Frontal cortex (tissue), 4 donors: Measurements from ENCODE around the gene NHERF1. TPM values are rescaled to one million over a fixed set of nuclear protein-coding genes. Genes with fewer than 3 reads are reported as not detected.

Experiments
- DNase-seq, 2 donors: peaks; one replicate each; pipeline ENCODE4 v3.0.0; 2012; ENCODE audit warnings: low spot score in 2 of 2
- FAIRE-seq: peaks from 2 replicates; lab custom pipeline; 2012; peaks lifted over from hg19 to GRCh38; lab: Jason Lieb, UNC
- total RNA-seq: library from RNA; depleted of rRNA; stranded (reverse); fragments of >200 nt; gene quantifications from one replicate; pipeline ENCODE4 v1.2.3, GENCODE V29; 2014
- donor health status: control.
- donor health status: control.
- donor health status: control.

NHERF1 gene
- total RNA-seq, 1 donor from 2014 or later, result 4.1 TPM

- DNase-seq, result no peak
- FAIRE-seq, result no peak
Observed at GRCh38 chr17:74778960-74779359, 30.5 kb downstream of the NHERF1 start.

- DNase-seq (no peak), FAIRE-seq (no peak)
Observed at GRCh38 chr17:74779501-74779900, 31.1 kb downstream of the NHERF1 start.

- DNase-seq (no peak), FAIRE-seq (no peak)
Observed at GRCh38 chr17:74779948-74780400, 31.5 kb downstream of the NHERF1 start.

GRCh38 chr17:74780443-74781238 is 32.2 kb downstream of the NHERF1 start:
- DNase-seq (no peak), FAIRE-seq (no peak)

GRCh38 chr17:74782571-74782970 is 34.1 kb downstream of the NHERF1 start:
- DNase-seq (no peak), FAIRE-seq (no peak)

DNA sequence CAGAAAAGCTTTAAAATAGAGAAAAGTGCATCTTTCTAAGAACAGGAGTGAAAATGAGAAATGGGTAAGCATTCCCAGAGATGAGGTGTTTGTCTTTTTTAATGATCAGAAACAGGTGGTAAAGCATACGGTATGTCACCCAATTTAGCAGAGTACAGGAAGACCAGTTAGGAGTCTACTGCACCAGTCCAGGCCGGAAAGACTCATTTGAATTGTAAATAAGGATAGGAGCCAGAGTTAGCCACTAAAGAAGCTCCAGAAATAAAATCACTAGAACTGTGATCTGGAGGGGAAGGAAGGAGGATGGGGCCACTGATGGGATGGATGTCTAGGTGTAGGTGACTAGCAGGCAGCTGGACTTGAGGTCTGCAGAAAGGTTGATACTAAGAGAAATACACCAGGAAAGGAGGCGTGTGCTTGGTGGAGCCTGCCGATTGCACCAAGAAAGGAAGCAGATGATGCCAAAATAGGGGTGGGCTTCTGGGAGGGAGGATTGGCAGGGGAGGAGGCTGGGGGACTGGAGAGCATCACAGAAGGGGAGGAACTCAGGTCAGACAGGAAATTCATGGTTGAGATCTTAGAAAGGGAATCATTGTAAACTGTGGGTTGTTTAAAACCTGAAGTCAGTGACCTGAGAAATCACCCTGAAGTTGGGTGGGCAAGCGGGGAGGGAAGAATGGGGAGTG is 35.8 kb downstream of the NHERF1 start:
- DNase-seq, result no peak
- no peak for FAIRE-seq

- FAIRE-seq, result no peak
- DNase-seq, result no peak
Observed at GRCh38 chr17:74785096-74785980, 36.9 kb downstream of the NHERF1 start.

DNA sequence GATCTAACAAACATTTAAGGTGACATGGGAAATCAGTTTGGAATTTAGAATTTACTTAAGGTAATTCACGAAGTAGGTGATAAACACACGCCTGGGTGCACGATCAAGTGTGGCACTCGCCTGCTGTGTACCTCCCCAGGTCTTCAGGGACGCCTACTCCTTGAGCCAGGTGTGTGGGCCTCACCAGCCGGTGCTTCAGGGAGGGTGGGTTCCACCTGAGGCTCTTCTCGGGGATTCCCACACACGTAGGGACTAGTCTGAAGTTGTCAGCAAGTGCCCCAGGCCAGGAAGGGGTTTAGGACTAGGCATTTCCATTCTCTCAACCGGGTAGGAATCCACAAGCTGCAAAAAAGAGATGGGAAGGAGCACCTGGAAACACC is 37.5 kb downstream of the NHERF1 start:
- FAIRE-seq (no peak), DNase-seq (no peak)

DNA sequence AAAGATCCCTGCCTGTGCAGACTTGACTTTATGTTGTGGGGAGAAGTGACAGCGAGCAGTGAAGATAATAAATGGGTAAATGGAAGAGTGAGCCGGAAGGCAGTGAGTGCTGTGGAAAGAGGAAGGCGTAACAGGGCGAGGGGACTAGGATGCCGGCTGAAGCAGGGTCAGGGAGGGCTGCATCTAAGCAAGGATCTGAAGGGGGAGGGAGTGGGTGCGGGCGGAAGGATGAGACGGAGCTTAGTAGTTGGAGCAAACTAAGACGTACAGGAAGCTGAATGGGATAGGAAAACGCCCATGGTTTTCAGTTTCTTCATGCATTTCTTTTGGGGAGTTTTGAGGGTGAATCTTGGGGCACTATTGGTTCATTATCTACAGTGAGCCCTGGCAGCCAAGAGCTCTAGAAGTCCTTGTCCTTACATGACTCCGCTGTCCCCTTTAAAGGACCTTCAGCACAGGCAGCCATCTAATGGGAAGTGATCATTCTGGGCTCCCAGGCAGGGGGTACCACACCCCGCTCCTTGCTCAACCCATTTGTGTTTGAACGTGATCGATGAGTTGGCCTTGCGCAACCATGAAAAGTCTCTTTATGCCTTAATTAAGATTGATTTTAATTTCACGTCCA is 38.1 kb downstream of the NHERF1 start:
- DNase-seq, result no peak

DNA sequence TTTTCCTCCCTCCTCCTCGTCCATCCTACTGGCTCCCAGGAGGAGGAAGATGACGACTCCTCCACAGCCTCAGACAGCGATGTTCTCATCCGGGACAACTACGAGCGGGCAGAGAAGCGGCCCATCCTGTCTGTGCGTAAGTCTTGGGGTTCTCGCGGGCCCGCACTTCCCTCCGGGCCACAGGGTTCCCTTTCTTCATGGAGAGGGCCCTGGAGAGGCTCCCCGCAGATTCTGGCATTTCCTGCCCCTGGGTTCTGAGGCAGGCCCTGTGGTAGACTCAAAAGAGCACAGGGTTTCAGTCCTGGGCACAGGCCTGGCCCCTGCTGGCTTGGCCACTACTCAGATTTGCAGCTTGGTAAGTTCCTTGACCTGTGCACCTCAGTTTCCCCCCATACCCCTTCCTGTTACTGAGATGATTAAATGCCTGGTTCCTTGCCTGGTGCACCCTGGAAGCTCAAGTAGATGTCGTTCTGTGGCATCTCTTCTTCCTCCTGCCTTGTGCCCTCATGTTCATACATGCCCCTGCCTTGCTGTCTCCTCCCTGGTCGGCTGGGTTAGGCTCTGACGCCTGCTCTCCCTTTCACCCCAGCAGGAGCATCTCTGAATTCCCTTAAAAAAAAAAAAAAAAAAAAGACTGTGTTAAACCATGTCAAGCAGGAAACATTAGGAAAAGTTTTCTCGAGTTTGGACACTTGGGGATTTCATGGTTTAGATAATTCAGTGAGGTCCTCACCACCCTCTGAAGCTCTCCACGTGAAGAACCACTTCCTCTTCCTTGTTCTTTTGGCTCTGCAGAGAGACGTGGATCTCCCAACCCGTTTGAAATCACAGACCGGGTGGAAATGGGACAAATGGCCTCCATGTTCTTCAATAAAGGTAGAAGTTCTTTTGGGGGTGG is 42.0 kb downstream of the NHERF1 start:
- DNase-seq (no peak), FAIRE-seq (no peak)

More for the DNA sequence above, 38.1 kb downstream of the NHERF1 start:
- no peak for FAIRE-seq

- DNase-seq (no peak), FAIRE-seq (no peak)
Observed at GRCh38 chr17:74792586-74793105, 44.2 kb downstream of the NHERF1 start.

DNA sequence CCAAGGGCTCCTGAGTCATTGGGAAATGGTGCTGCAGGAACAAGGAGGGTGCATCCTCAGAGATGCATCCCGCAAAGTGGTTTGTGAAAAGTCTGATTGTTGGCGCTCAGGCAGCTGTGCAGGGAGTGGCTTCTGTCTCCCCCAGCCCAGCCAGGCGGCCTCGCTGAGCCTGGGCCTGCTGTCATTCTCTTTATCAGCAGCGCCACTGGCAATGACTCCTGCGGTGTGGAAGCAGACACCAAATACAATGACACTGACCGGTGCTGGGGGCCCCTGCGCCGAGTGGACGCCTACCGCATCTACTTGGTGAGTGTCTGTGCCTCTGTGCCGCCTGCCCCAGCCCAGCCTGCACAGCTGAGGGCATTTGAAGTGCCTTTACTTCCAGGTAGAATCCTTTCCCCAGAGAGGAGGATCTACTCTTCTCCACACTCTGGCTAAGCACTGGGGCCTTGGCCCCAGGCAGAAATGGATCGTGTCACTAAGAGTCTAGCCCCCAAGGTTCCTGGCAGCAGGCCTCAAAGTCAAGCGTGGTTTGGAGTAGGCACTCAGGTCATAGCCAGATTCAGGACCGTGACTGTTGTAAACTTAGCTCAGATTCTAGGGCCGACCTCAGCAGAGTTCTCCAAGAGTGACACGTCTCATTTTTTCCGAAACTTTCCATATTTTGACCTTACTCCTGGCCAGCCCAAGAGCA is 47.0 kb downstream of the NHERF1 start:
- FAIRE-seq (no peak), DNase-seq (no peak)

- FAIRE-seq, result no peak
- no peak for DNase-seq
Observed at GRCh38 chr17:74796211-74796610, 47.8 kb downstream of the NHERF1 start.

DNA sequence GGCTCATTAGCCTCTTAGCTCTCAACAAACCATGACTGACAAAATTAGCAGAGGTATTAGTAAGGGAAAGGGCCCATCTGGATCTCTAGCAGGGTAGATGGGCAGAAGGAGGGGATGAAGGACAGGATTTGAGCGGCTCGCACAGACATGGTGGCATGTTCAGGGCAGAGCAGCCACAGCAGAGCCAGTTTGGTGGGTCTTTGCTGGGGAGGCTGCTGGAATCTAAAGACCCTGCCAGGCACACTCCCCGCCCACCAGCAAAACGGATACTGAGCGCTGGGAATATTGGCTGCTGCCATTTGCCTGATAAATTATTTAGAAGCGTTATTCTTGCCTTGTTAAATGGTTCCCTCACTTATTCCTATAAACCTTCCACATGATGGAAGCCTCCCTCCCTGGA is 48.4 kb downstream of the NHERF1 start:
- DNase-seq (no peak), FAIRE-seq (no peak)

GRCh38 chr17:74797824-74798223 is 49.4 kb downstream of the NHERF1 start:
- no peak for DNase-seq
- FAIRE-seq, result no peak

- FAIRE-seq (no peak), DNase-seq (no peak)
Observed at GRCh38 chr17:74798239-74798707, 49.8 kb downstream of the NHERF1 start.

DNA sequence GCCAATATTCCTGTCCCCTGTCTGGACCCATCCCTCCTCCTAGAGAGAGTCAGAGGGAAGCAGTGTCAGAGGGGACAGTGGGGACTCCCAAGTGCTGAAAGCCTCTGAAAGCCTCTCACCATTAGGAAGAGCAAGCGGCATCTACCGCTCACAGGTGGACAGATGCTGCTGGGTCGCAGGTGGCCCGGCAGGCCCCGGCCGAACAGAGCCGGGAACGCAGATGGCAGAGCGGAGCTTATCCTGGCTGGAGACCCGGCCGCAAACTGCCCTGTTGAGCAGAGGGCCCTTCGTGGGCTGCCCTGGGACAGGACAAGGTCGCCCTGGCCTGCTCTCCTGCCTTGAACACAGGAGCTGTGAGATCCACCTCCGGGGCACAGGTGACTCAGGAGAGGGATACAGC is 50.7 kb downstream of the NHERF1 start:
- DNase-seq (no peak), FAIRE-seq (no peak)

- FAIRE-seq, result no peak
- DNase-seq, result no peak
Observed at GRCh38 chr17:74800531-74800930, 52.1 kb downstream of the NHERF1 start.
